RWPE1 (cell line): Measurements from ENCODE around the gene DHCR24.

ENCODE experiments used
- CTCF ChIA-PET: fragments of 350-600 bp; sonication (Branson Sonifier 250); formaldehyde crosslinking; extraction: SDS; loops from one replicate; lab custom pipeline; 2021; lab: Yijun Ruan, JAX
- POLR2A ChIA-PET: fragments of 400-600 bp; formaldehyde crosslinking; extraction: SDS; loops from one replicate; lab custom pipeline; 2020; ENCODE audit warnings: antibody characterized with exemption; ENCODE audit not compliant: low non-redundant PET; lab: Yijun Ruan, JAX
- DNase-seq: peaks from one replicate; pipeline ENCODE4 v3.0.0; 2012; ENCODE audit warnings: low spot score
- H3K27ac ChIP-seq: fragments of 450-650 bp; 2 replicates; pipeline ENCODE4 v1.5.1; 2017
- CTCF ChIP-seq: fragments of 450-650 bp; conservative IDR thresholded peaks from 2 replicates; pipeline ENCODE4 v1.5.1; 2017; ENCODE audit warnings: low read depth, mild to moderate bottlenecking

The DHCR24 gene

GRCh38 chr1:54874079-54874830, 12.7 kb downstream of the DHCR24 start:
- CTCF ChIA-PET: interaction anchor here (0.5 to 1.2 kb wide), 3 partner anchors 13 to 457 kb away, joined by 3 to 5 read pairs (median 3); partner anchors contain the start of gene DHCR24
- TF ChIP-seq CTCF: no peak
- no peak overlapping the region for H3K27ac ChIP-seq
- no peak for DNase-seq
- POLR2A ChIA-PET: interaction anchor here (0.7 kb wide), 1 partner anchor 68 kb away, joined by 3 read pairs; no protein-coding TSS in a partner anchor

- ChIA-PET CTCF (no interaction called here), POLR2A (no interaction called here)
- no peak for DNase-seq
- H3K27ac ChIP-seq: peak overlapping the region; percentile 20
- no peak for TF ChIP-seq CTCF
These were observed 15.0 kb downstream of the DHCR24 start for GRCh38 chr1:54872036-54872331.

GRCh38 chr1:54871275-54872035, 15.5 kb downstream of the DHCR24 start:
- TF ChIP-seq CTCF: no peak
- POLR2A ChIA-PET: no interaction called here
- CTCF ChIA-PET: no interaction called here
- H3K27ac ChIP-seq: peak overlapping the region; percentile 20
- DNase-seq: no peak

- ChIA-PET CTCF (no interaction called here), POLR2A (no interaction called here)
- DNase-seq: no peak
- no peak for TF ChIP-seq CTCF
- peak overlapping the region; percentile 20; the same call in 1 of the 2 replicates for H3K27ac ChIP-seq
These were observed 16.1 kb downstream of the DHCR24 start for GRCh38 chr1:54870869-54871268.

DNA sequence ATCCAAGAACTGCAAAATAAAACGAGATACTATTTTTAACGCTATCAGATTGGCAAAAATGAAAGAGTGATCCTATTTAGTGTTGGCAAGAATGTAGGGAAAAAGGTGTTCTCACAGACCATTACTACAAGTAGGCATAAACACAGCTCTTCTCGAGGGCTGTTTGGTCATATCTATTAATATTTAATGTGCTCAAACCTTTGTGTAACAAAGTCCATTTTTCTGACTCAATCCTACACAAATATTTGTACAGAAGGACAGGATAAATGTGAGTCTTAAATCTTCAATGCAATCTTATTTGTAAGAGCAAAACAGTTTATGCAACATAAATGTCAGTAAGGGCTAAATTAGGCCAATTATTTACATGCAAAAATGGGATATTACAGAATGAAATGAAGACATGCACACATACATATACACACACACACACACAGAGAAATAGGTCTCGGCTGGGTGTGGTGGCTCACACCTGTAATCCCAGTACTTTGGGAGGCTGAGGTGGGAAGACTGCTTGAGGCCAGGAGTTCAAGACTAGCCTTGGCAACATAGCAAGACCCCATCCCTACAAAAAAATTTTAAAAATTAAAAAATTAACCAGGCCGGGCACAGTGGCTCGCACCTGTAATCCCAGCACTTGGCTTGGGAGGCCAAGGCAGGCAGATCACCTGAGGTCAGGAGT, 17.7 kb downstream of the DHCR24 start:
- no peak overlapping the region for H3K27ac ChIP-seq

More for the DNA sequence above, 17.7 kb downstream of the DHCR24 start:
- ChIA-PET CTCF (interaction anchor here (0.6 kb wide), 1 partner anchor 11 kb away, joined by 3 read pairs; no protein-coding TSS in a partner anchor), POLR2A (no interaction called here)
- TF ChIP-seq CTCF: no peak
- no peak for DNase-seq
